Activated T-cell treated with anti-CD3 and anti-CD28 coated beads, Interleukin-2, amount 50 U/mL, for 4 hours (primary cell): ENCODE results near the gene MAP3K2. TPM values are rescaled to one million over a fixed set of nuclear protein-coding genes. Genes with fewer than 3 reads are reported as not detected.

ENCODE experiments used
- ATAC-seq, 2 donors: fragments of 200-7000 bp; cut with Tn5 transposase; one replicate each; pipeline ENCODE4 v1.10.0; 2021
- DNase-seq: peaks from one replicate; pipeline ENCODE4 v3.0.0-alpha.2; 2020
- H3K27me3 Mint-ChIP-seq: one replicate; pipeline ENCODE4 v1.8.0; 2021; ENCODE audit warnings: low read depth, mixed read lengths
- H3K36me3 Mint-ChIP-seq: one replicate; pipeline ENCODE4 v1.8.0; 2022; ENCODE audit warnings: mixed read lengths; ENCODE audit not compliant: insufficient read depth
- H3K4me1 Mint-ChIP-seq: one replicate; pipeline ENCODE4 v1.8.0; 2021; ENCODE audit warnings: low read depth, mixed read lengths
- H3K4me3 Mint-ChIP-seq: one replicate; pipeline ENCODE4 v1.8.0; 2021; ENCODE audit warnings: mild to moderate bottlenecking, moderate library complexity, mixed read lengths
- H3K9me3 Mint-ChIP-seq: one replicate; pipeline ENCODE4 v1.8.0; 2021; ENCODE audit warnings: mixed read lengths
- total RNA-seq, 3 donors: library from RNA; stranded (reverse); gene quantifications; one replicate each; pipeline ENCODE4 v1.2.1, GENCODE V29; 2021

Gene MAP3K2
- total RNA-seq, 3 donors from 2014 or later, result 60.2 to 69.1 (median 63.8) TPM

- Mint-ChIP-seq H3K27me3 (no peaks in the 10 kb centered on the region), H3K36me3 (peaks cover 9% of the 10 kb centered on the region), H3K9me3 (peaks cover 3% of the 10 kb centered on the region), H3K4me1 (peaks cover 61% of the 10 kb centered on the region), H3K4me3 (no peak overlapping the region)
- no peak for DNase-seq
- no peak for ATAC-seq
Measured at GRCh38 chr2:127347015-127347414, 40.8 kb downstream of the MAP3K2 start.

- H3K4me3 Mint-ChIP-seq, result no peak overlapping the region
- no peak for DNase-seq
- no peaks in the 10 kb centered on the region for H3K27me3 Mint-ChIP-seq
Measured at GRCh38 chr2:127343277-127343676, 44.5 kb downstream of the MAP3K2 start.

GRCh38 chr2:127342101-127342500 is 45.7 kb downstream of the MAP3K2 start:
- no peak overlapping the region for H3K4me3 Mint-ChIP-seq
- no peak for ATAC-seq
- DNase-seq, result no peak
- H3K36me3 Mint-ChIP-seq, result peaks cover 21% of the 10 kb centered on the region
- H3K27me3 Mint-ChIP-seq, result no peaks in the 10 kb centered on the region
- H3K9me3 Mint-ChIP-seq, result peaks cover 3% of the 10 kb centered on the region
- H3K4me1 Mint-ChIP-seq, result peaks cover 20% of the 10 kb centered on the region

More at GRCh38 chr2:127343277-127343676, 44.5 kb downstream of the MAP3K2 start:
- Mint-ChIP-seq H3K4me1 (peaks cover 30% of the 10 kb centered on the region), H3K9me3 (peaks cover 3% of the 10 kb centered on the region), H3K36me3 (peaks cover 17% of the 10 kb centered on the region)
- no peak for ATAC-seq

- Mint-ChIP-seq H3K27me3 (no peaks in the 10 kb centered on the region), H3K4me3 (no peak overlapping the region), H3K4me1 (no peaks in the 10 kb centered on the region), H3K9me3 (no peaks in the 10 kb centered on the region), H3K36me3 (peaks cover 24% of the 10 kb centered on the region)
- no peak for ATAC-seq
- no peak for DNase-seq
Measured at GRCh38 chr2:127332335-127332734, 55.4 kb downstream of the MAP3K2 start.

DNA sequence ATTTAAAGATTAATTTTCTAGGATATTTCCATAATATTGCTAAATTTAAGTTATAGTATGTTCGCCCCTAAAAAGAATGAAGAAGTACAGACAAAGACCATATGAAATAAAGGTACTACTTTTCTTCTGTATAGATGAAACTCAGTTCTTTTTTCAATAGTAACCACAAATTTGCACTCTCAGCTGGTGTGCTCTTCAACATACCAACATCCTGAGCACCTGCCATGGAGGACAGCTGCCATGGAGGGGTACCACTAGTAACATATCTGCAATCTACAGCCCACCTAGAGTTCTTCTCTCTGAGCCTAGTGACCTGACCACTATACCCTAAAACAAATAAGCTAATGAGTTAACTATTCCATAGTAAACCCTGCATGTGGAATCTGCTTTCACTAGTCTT is 57.0 kb downstream of the MAP3K2 start:
- Mint-ChIP-seq H3K4me3 (no peak overlapping the region), H3K27me3 (no peaks in the 10 kb centered on the region), H3K4me1 (no peaks in the 10 kb centered on the region), H3K36me3 (peaks cover 25% of the 10 kb centered on the region), H3K9me3 (no peaks in the 10 kb centered on the region)
- no peak for DNase-seq
- ATAC-seq, result no peak

GRCh38 chr2:127326289-127326945 is 61.4 kb downstream of the MAP3K2 start:
- no peak for ATAC-seq
- Mint-ChIP-seq H3K36me3 (peaks cover 31% of the 10 kb centered on the region), H3K4me3 (no peak overlapping the region), H3K27me3 (no peaks in the 10 kb centered on the region), H3K9me3 (no peaks in the 10 kb centered on the region), H3K4me1 (no peaks in the 10 kb centered on the region)
- no peak for DNase-seq

DNA sequence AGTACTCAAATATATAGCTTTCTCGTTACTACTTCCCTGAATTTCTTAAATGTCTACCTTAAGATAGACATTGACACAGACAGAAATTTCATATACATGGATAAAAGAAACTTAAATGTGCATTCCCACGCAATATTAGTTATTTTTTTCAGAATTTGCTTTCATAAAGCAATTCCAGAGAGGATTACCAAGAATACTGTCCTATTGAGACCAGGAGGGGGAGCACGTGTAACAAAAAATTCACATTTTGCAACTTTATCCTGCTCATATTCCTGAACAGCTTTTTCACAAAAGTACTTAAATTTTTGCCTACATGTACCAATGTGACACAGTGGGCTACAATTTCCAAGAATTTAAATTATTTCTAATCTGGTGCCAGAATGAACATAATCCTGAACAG is 63.1 kb downstream of the MAP3K2 start:
- no peak for ATAC-seq
- no peak overlapping the region for H3K4me3 Mint-ChIP-seq
- peaks cover 5% of the 10 kb centered on the region for H3K4me1 Mint-ChIP-seq
- peaks cover 41% of the 10 kb centered on the region for H3K36me3 Mint-ChIP-seq
- DNase-seq, result no peak
- H3K27me3 Mint-ChIP-seq, result no peaks in the 10 kb centered on the region
- peaks cover 8% of the 10 kb centered on the region for H3K9me3 Mint-ChIP-seq

- H3K4me3 Mint-ChIP-seq, result no peak overlapping the region
- H3K4me1 Mint-ChIP-seq, result peaks cover 5% of the 10 kb centered on the region
- H3K27me3 Mint-ChIP-seq, result no peaks in the 10 kb centered on the region
Measured at GRCh38 chr2:127321303-127321702, 66.5 kb downstream of the MAP3K2 start.

DNA sequence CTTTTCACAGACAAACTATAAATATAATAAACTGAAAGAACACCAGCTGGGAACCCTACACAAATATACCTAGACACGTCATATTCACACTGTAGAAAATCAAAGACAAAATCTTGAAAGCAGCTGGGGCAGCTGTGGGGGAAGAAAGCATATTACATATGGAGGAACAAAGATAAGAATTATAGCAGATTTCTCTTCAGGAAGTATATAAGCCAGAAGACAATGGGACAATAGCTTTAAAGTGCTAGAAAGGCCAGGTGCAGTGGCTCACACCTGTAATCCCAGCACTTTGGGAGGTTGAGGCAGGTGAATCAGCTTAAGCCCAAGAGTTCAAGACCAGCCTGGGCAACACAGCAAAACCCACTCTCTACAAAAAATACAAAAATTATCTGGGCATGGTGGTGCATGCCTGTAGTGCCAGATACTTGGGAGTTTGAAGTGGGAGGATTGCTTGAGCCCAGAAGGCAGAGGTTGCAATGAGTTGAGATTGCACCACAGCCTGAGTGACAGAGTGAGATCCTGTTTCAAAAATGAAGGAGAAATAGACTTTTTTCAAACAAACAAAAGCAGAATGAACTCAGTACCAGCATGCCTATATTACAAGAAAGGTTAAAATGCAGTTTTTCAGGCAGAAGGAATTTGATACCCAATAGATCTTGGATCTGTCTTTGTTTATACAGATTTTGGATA is 67.0 kb downstream of the MAP3K2 start:
- Mint-ChIP-seq H3K9me3 (peaks cover 8% of the 10 kb centered on the region), H3K4me3 (no peak overlapping the region), H3K27me3 (no peaks in the 10 kb centered on the region), H3K36me3 (peaks cover 44% of the 10 kb centered on the region), H3K4me1 (peaks cover 5% of the 10 kb centered on the region)
- ATAC-seq, result no peak
- no peak for DNase-seq

More at GRCh38 chr2:127321303-127321702, 66.5 kb downstream of the MAP3K2 start:
- DNase-seq (no peak), ATAC-seq (no peak)
- peaks cover 44% of the 10 kb centered on the region for H3K36me3 Mint-ChIP-seq
- H3K9me3 Mint-ChIP-seq, result peaks cover 8% of the 10 kb centered on the region

DNA sequence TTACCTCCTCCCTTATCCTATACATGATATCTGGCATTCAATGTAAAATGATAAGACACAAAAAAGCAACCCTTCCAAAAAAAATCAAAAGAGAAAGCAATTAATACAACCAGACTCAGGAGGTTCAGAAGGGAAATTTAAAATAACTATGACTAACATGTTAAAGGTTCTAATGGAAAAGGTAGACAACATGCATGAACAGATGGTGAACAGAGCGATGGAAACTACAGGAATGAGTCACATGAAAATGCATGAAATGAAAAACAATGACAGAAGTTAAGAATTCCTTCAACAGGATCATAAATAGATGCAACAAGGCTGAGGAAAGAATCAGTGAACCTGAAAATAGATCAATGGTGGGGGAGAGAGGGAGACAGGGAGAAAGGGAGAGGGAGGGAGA is 67.7 kb downstream of the MAP3K2 start:
- ATAC-seq (peak in 1 of 2 donors; percentile 34), DNase-seq (no peak)
- peaks cover 47% of the 10 kb centered on the region for H3K36me3 Mint-ChIP-seq
- no peak overlapping the region for H3K4me3 Mint-ChIP-seq
- H3K4me1 Mint-ChIP-seq, result peaks cover 5% of the 10 kb centered on the region
- H3K9me3 Mint-ChIP-seq, result peaks cover 8% of the 10 kb centered on the region
- no peaks in the 10 kb centered on the region for H3K27me3 Mint-ChIP-seq

DNA sequence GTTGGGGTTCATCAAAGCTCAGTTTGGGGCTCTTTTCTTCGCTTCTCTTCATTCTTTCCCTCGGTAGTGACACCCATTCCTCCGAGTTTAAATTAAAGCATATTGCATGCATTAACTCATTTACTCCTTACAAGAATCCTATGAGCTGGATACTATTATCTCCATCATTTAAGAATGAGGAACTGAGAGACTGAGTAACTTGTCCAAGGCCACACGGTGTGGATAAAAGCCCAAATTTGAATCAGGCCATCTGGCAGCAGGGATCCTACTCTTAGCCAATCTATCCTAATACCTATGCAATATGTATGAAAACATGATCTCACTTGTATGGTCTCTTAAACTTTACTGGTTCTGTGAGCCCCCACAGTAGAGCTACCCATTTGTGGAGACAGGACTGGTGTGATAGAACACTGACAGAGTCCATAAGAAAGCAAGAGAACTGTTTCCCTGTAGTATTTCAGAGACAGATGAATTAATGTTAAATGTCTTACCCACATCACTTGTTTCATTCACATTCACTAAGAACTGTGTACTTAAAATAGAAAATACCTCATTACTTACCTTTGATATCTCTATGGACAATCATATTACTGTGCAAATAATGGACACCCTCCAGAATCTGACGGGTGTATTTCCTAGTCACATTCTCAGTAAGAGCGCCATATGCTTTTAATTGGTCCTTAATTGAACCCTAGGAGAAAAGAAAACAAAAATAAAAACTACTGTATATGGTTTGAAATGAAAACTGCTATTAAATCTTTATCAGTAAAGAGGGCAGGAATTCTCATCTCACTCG is 73.4 kb downstream of the MAP3K2 start:
- H3K36me3 Mint-ChIP-seq, result peaks cover 44% of the 10 kb centered on the region
- no peak overlapping the region for H3K4me3 Mint-ChIP-seq
- no peaks in the 10 kb centered on the region for H3K27me3 Mint-ChIP-seq
- DNase-seq (no peak), ATAC-seq (no peak)
- H3K4me1 Mint-ChIP-seq, result no peaks in the 10 kb centered on the region
- no peaks in the 10 kb centered on the region for H3K9me3 Mint-ChIP-seq

DNA sequence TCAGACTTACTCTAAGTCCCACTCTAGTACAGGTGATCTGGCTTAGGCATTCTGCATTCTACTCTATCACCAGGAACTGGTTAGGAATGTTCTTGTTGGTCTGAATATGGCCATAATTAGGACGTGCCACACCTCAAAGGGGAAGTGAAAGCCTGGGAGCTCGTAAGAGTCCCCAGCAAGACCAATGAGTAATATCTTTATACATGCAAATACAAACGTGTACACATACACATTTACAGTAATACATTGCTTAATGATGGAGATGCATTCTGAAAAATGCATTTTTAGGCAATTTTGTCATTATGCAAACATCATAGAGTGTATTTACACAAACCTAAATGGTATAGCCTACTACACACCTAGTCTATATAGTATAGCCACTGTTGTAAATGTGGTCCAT is 74.4 kb downstream of the MAP3K2 start:
- Mint-ChIP-seq H3K36me3 (peaks cover 44% of the 10 kb centered on the region), H3K4me3 (no peak overlapping the region)
- no peak for ATAC-seq

DNA sequence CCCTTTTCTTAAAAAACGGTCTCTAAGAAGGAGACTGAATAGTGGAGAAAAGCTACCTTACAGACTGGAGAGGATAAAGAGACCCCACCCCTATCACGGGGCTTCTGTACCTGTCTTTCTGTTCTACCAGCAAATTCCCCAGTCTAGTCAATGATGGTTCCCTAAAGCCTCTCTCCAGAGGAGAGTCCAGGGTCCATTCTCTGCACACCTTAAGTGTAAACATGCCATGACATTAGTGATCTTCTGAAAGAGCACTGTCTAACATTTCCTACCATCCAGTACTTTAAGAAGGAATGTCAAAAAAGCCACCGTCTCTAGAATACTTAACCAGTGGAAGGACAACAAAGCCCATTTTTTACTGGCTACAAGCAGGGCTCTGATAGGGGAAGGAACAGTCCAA is 76.8 kb downstream of the MAP3K2 start:
- DNase-seq, result no peak
- peaks cover 47% of the 10 kb centered on the region for H3K36me3 Mint-ChIP-seq

More for the DNA sequence above, 74.4 kb downstream of the MAP3K2 start:
- no peak for DNase-seq
- Mint-ChIP-seq H3K9me3 (no peaks in the 10 kb centered on the region), H3K4me1 (no peaks in the 10 kb centered on the region), H3K27me3 (no peaks in the 10 kb centered on the region)

GRCh38 chr2:127309468-127309867 is 78.3 kb downstream of the MAP3K2 start:
- Mint-ChIP-seq H3K4me1 (no peaks in the 10 kb centered on the region), H3K9me3 (no peaks in the 10 kb centered on the region), H3K27me3 (no peaks in the 10 kb centered on the region), H3K4me3 (no peak overlapping the region), H3K36me3 (peaks cover 40% of the 10 kb centered on the region)
- no peak for ATAC-seq
- no peak for DNase-seq

More for the DNA sequence above, 76.8 kb downstream of the MAP3K2 start:
- Mint-ChIP-seq H3K4me3 (no peak overlapping the region), H3K4me1 (no peaks in the 10 kb centered on the region), H3K9me3 (no peaks in the 10 kb centered on the region), H3K27me3 (no peaks in the 10 kb centered on the region)
- no peak for ATAC-seq
